HepG2 (cell line): ENCODE measurements around the gene BACH2. TPM values are rescaled to one million over a fixed set of nuclear protein-coding genes. Genes with fewer than 3 reads are reported as not detected.

Experiments
- ATAC-seq: fragments of 200-7000 bp; cut with Tn5 transposase; 3 replicates; pipeline ENCODE4 v1.9.1; 2020; ENCODE audit warnings: mild to moderate bottlenecking, moderate library complexity
- BruUV-seq: library from RNA; stranded (reverse); fragments of 400-500 nt; replicated peaks from 2 replicates; lab custom pipeline; 2021; lab: Mats Ljungman, UMichigan
- CTCF ChIA-PET: fragments of 300-600 bp; formaldehyde crosslinking; extraction: SDS; loops from one replicate; lab custom pipeline; 2021; ENCODE audit warnings: low total read pairs, inconsistent platforms, low intra/inter-chr PET ratio; lab: Yijun Ruan, JAX
- POLR2A ChIA-PET: fragments of 350-600 bp; sonication (Branson Sonifier 250); formaldehyde crosslinking; loops from one replicate; lab custom pipeline; 2020; ENCODE audit warnings: antibody characterized with exemption, inconsistent platforms; lab: Yijun Ruan, JAX
- DNase-seq: peaks from one replicate; pipeline ENCODE4 v3.0.0-alpha.2; 2015; ENCODE audit warnings: low spot score
- FAIRE-seq: peaks from 3 replicates; lab custom pipeline; 2011; peaks lifted over from hg19 to GRCh38; lab: Jason Lieb, UNC
- H2AFZ ChIP-seq: one replicate; pipeline ENCODE4 v1.6.1; 2011; ENCODE audit warnings: low read length, inconsistent platforms
- H3K27ac ChIP-seq: fragments of 300-600 bp; 3 replicates; pipeline ENCODE4 v1.8.0; 2011; ENCODE audit warnings: mixed run types, mild to moderate bottlenecking, mixed read lengths, low read length, inconsistent platforms; ENCODE audit not compliant: insufficient read depth; ENCODE audit errors: extremely low read length
- H3K27me3 ChIP-seq, 2 experiments: fragments of 200-600 bp in 1 of 2; 2 replicates in 1 of 2; 3 replicates in 1 of 2; pipeline versions ENCODE4 v1.6.0 to v1.8.0; 2011; ENCODE audit warnings: low read length in 2 of 2, mild to moderate bottlenecking in 2 of 2, moderate library complexity in 2 of 2, inconsistent platforms in 1 of 2; ENCODE audit not compliant: insufficient read depth in 2 of 2, control insufficient read depth in 1 of 2
- H3K36me3 ChIP-seq, 2 experiments: fragments of 200-600 bp in 1 of 2; replicated peaks in 1 of 2; 2 replicates in 1 of 2; 3 replicates in 1 of 2; pipeline versions ENCODE4 v1.5.1 to v1.8.0; 2011; ENCODE audit warnings: low read length in 2 of 2, inconsistent platforms in 1 of 2; ENCODE audit not compliant: insufficient read depth in 2 of 2, control insufficient read depth in 1 of 2
- H3K4me1 ChIP-seq: 2 replicates; pipeline ENCODE4 v1.5.1; 2012; ENCODE audit warnings: low read length, inconsistent platforms; ENCODE audit not compliant: insufficient read depth
- H3K4me2 ChIP-seq: 2 replicates; pipeline ENCODE4 v1.6.0; 2011; ENCODE audit warnings: low read depth, low read length, inconsistent platforms
- H3K4me3 ChIP-seq, 3 experiments: fragments of 200-600 bp in 1 of 3; sonication (generic), shearing (Covaris generic) in 1 of 3; replicated peaks in 1 of 3; 2 replicates each; pipeline ENCODE4 v1.5.1; 2011 to 2016; ENCODE audit warnings: low read length in 3 of 3, inconsistent platforms in 2 of 3, low read depth in 2 of 3, mild to moderate bottlenecking in 2 of 3, control low read depth in 1 of 3, mixed read lengths in 1 of 3; ENCODE audit not compliant: insufficient read depth in 1 of 3
- H3K79me2 ChIP-seq: one replicate; pipeline ENCODE4 v1.6.1; 2011; ENCODE audit warnings: low read length, inconsistent platforms; ENCODE audit not compliant: insufficient read depth
- H3K9ac ChIP-seq: 2 replicates; pipeline ENCODE4 v1.6.0; 2011; ENCODE audit warnings: mild to moderate bottlenecking, low read depth, low read length, inconsistent platforms; ENCODE audit not compliant: insufficient read depth
- H3K9me3 ChIP-seq: 2 replicates; pipeline ENCODE4 v1.5.1; 2012; ENCODE audit warnings: mild to moderate bottlenecking, low read length
- H4K20me1 ChIP-seq: 2 replicates; pipeline ENCODE4 v1.6.0; 2011; ENCODE audit warnings: inconsistent platforms, mild to moderate bottlenecking, low read length, moderate library complexity; ENCODE audit not compliant: insufficient read depth
- DNMT3B ChIP-seq: conservative IDR thresholded peaks from 2 replicates; pipeline ENCODE4 v1.6.1; 2016; ENCODE audit warnings: missing biosample characterization, control low read depth
- KDM4B ChIP-seq: sonication (generic); formaldehyde crosslinking; IDR thresholded peaks from 2 replicates; pipeline ENCODE4 v1.4.0; 2020; ENCODE audit warnings: missing genetic modification reagents
- MAFF ChIP-seq: IDR thresholded peaks from 2 replicates; pipeline ENCODE4 v1.6.1; 2011; ENCODE audit warnings: low read depth, low read length, improper control_type of control experiment
- MAFK ChIP-seq, 2 experiments: IDR thresholded peaks in 1 of 2; conservative IDR thresholded peaks in 1 of 2; 2 replicates each; pipeline ENCODE4 v1.6.1; 2011; ENCODE audit warnings: improper control_type of control experiment in 2 of 2, low read length in 2 of 2
- NCOA2 ChIP-seq: sonication (generic); formaldehyde crosslinking; IDR thresholded peaks from 2 replicates; pipeline ENCODE4 v1.8.0; 2022; ENCODE audit warnings: inconsistent platforms
- SOX13 ChIP-seq, 3 experiments: fragments of 450-650 bp in 1 of 3; sonication (generic) in 1 of 3; formaldehyde crosslinking in 1 of 3; IDR thresholded peaks in 2 of 3; conservative IDR thresholded peaks in 1 of 3; 2 replicates each; pipeline versions ENCODE4 v1.5.0 to v1.6.1; 2016 to 2020; ENCODE audit warnings: antibody characterized with exemption in 1 of 3, mild to moderate bottlenecking in 1 of 3, missing compliant biosample characterization in 1 of 3, missing genetic modification reagents in 1 of 3, moderate library complexity in 1 of 3
- WGBS: methylation state at CpG from one replicate; pipeline ENCODE4 v1.1.6; 2017; ENCODE audit warnings: low lambda C conversion rate; 5-methylcytosine and 5-hydroxymethylcytosine counted together
- in situ Hi-C: cut with HindIII; loops from 2 replicates; pipeline ENCODE4 v1.10.0; 2017; ENCODE audit warnings: low pct_unique_long_range_greater_than_20kb; ENCODE audit not compliant: extremely low pct_ligation_motif_present
- intact Hi-C: fragments of 100-400 bp; cut with micrococcal nuclease; formaldehyde crosslinking; loops from one replicate; pipeline ENCODE4 v1.10.0; 2022; ENCODE audit not compliant: unreplicated experiment
- polyA plus RNA-seq, 8 experiments: library from polyadenylated mRNA; depleted of rRNA in 3 of 8; stranded (reverse) in 7 of 8; unstranded in 1 of 8; fragments of >200 nt; fragmentation: Illumina TruSeq in 4 of 8; extraction: Trizol in 4 of 8; gene quantifications; 2 replicates each; pipeline versions ENCODE4 v1.2.1 to v1.2.3, GENCODE V29; 2011 to 2016; ENCODE audit warnings: low read depth in 4 of 8, missing spikeins in 1 of 8, mixed read lengths in 1 of 8; ENCODE audit not compliant: insufficient read depth in 1 of 8
- total RNA-seq, 5 experiments: library from RNA; depleted of rRNA; stranded (reverse); fragments of >200 nt; fragmentation: Illumina TruSeq; extraction: Trizol; gene quantifications; 2 replicates each; pipeline ENCODE4 v1.2.3, GENCODE V29; 2016; ENCODE audit warnings: low read depth in 1 of 5
- TF ChIP-seq, protein P1 (sequence below): sonication (generic); formaldehyde crosslinking; IDR thresholded peaks from 2 replicates; pipeline ENCODE4 v1.5.1; 2020; ENCODE audit warnings: missing genetic modification reagents, mild to moderate bottlenecking, borderline replicate concordance

BACH2 gene
- total and polyA plus RNA-seq, 2 of the 13 experiments (the other 11 are each of a cell fraction or from before 2014, with no cell fraction given) = 0.01 TPM; not detected in 1

DNA sequence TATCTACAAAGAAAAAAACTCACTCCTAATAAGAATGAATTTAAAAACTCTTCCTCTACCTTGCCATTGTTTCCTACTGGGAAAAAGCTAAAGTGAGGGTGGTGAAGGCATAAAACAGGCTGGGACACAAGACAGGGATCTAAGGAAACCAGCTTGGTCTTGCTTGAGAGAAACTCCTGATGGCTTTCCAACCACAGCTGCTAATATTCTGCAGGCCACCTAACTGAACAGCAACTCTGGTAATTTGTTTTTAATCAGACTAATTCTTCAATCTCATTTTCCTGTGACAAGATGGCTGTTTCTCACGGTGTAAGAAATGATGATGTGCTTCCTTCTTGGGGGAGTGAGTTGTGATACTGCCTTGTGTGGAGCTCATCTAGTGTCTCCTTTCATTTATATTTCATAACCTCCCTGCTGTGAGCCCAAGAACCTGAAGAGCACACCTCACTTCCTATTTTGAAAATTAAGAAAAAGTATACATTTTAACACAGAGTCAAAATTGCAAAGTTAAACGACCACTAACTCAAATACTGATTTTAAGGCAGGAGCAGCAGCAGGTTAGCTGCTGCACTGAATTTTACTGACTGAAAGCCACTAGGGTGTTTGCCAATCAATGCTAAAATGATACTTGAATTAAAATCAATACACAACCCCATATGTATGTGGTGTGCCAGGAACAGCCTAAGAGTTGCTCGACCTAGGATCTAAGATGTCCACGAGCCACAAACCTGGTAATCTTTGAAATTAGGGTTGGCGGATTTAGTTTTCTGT is 58.0 kb downstream of the BACH2 start (continued):
- TF ChIP-seq, protein P1, sequence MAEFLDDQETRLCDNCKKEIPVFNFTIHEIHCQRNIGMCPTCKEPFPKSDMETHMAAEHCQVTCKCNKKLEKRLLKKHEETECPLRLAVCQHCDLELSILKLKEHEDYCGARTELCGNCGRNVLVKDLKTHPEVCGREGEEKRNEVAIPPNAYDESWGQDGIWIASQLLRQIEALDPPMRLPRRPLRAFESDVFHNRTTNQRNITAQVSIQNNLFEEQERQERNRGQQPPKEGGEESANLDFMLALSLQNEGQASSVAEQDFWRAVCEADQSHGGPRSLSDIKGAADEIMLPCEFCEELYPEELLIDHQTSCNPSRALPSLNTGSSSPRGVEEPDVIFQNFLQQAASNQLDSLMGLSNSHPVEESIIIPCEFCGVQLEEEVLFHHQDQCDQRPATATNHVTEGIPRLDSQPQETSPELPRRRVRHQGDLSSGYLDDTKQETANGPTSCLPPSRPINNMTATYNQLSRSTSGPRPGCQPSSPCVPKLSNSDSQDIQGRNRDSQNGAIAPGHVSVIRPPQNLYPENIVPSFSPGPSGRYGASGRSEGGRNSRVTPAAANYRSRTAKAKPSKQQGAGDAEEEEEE (CRISPR knock-in tag) = no peak
- TF ChIP-seq DNMT3B (no peak), MAFF (no peak)
- TF ChIP-seq, all 625 proteins: peak for 0

DNA sequence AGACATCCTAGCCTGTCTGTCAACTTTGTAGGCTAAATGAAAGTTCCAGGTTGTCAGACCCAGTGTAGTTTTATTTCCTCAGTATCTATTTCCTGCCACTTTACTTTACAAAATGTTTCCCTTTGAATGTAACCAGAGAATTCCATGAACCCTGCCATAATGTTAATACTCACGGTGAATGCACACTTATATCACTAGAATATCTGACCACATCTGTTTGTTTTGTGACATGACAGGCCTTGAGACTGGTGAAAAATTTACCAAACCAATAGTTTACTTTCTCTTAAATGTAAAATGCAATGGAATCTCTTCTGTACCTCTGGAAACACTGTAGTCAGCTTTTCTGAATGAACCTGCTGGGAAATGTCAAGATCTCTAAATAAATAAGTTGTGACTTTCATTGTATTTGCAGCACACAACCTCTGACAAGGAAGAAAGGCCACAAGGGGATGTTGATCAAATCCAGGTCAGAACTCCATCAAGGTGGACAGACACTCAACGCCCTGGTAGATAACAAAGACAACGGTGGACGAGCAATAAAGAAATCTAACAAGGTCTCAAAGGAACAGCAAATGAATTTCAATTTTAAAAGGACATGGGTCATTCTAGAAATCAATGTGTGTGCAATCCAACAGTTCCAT is 59.2 kb downstream of the BACH2 start:
- intact Hi-C loops = no loop called here
- in situ Hi-C loops = no loop called here
- 54% methylated on average over 4 of the region's 4 CpGs for WGBS
- CTCF ChIA-PET = no interaction called here
- Histone ChIP-seq H4K20me1 (no peaks in the 10 kb centered on the region), H3K9me3 (no peaks in the 10 kb centered on the region), H3K27ac (no peak overlapping the region), H2AFZ (no peak overlapping the region), H3K79me2 (no peaks in the 10 kb centered on the region), H3K9ac (no peak overlapping the region), H3K4me1 (peaks cover 17% of the 10 kb centered on the region), H3K36me3 (no peaks in the 10 kb centered on the region), H3K4me2 (no peak overlapping the region), H3K4me3 (no peak overlapping the region), H3K27me3 (no peaks in the 10 kb centered on the region; a peak in 2 of 5 replicates)
- ATAC-seq = no peak
- DNase-seq = no peak
- POLR2A ChIA-PET = no interaction called here
- no TSS peak for BruUV-seq
- TF ChIP-seq NCOA2 (CRISPR knock-in tag) (no peak), MAFK (conservative IDR thresholded peaks at IDR 0.05 in 1 of 2, IDR thresholded peaks at IDR 0.05 in 1 of 2; ENCODE audit: low read length in 2 of 2) (peak; percentile 31 to 44; a peak in 2 of 4 replicates), KDM4B (CRISPR knock-in tag) (no peak), SOX13 (IDR thresholded peaks at IDR 0.05) (no peak), SOX13 (CRISPR knock-in tag; conservative IDR thresholded peaks at IDR 0.05 in 1 of 2, IDR thresholded peaks at IDR 0.05 in 1 of 2) (no peak), MAFF (peak; percentile 35; the same call in 1 of the 2 replicates)
- no peak for FAIRE-seq
